Activated CD4-positive, alpha-beta T cell treated with anti-CD3 and anti-CD28 coated beads, Interleukin-2, amount 50 U/mL, for 4 hours (primary cell): ENCODE results near the gene AQP1.

Experiments
- DNase-seq, 2 experiments: peaks; one replicate each; pipeline ENCODE4 v3.0.0-alpha.2; 2020

AQP1 gene

DNA sequence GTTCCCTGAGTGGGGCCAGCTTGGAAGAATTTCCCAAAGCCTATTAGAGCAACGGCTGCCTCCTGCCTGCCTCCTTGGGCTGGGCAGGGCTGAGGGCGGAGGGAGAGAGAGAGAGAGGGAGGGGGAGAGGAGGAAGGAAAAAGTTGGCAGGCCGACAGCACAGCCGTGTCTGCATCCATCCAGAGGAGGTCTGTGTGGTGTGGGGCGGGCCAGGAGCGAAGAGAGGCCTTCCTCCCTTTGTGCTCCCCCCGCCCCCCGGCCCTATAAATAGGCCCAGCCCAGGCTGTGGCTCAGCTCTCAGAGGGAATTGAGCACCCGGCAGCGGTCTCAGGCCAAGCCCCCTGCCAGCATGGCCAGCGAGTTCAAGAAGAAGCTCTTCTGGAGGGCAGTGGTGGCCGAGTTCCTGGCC, at the start of gene AQP1:
Gene AQP1 (plus strand): TSS at position 293 of the 409 bp plus-strand sequence. CDS start 57 bp downstream, at position 350.
- DNase-seq, result no peak

DNA sequence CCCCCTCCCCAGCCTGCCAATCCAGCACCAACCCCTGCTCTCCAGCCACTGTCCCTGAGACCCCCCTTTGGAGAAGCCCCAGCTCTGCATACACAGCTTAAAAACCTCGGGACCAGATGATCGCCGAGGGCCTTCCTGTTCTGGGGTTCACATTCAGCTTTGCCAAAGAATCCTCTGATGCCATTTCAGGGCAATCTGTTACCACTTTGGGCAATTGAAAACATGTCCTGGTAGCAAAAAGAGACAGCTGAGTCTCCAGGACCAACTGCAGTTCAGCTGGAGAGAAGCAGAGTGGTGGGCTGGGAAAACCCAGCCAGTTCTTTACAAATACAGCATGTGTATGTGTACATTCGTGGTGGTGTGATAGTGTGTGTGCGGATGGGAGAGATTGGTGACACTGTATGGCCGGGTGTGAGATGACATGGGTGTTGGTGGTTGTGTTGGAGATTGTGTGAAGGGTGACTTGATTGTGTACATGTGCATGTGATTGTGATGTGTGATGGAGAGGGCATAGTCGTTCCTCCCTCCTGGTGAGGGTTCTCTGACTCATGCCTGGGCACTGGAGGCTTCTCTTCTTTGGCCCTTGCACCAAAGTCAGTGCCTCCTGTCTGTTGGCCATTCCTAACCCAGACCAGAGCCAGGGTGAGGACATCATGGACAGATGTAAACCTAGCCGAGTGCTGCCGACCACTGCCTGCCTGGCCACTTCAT, 48.5 kb upstream of the AQP1 start:
- DNase-seq, result no peak

DNA sequence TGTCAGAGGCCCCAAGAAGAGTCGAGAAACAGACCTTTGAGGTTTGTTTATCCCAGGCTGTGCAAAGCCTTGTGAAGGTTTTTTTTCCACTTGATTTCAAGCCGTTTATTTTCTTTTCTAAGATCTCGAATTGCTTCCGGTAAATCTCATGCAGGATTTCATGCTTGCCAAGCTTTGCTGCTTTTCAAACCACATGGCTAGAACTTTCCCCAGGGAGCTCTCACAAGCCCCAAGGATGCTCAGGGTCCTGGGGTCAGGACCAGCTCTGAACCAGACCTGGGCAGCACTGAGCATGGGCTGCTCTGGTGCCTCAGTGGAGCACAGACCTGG, 48.0 kb upstream of the AQP1 start:
- no peak for DNase-seq

DNA sequence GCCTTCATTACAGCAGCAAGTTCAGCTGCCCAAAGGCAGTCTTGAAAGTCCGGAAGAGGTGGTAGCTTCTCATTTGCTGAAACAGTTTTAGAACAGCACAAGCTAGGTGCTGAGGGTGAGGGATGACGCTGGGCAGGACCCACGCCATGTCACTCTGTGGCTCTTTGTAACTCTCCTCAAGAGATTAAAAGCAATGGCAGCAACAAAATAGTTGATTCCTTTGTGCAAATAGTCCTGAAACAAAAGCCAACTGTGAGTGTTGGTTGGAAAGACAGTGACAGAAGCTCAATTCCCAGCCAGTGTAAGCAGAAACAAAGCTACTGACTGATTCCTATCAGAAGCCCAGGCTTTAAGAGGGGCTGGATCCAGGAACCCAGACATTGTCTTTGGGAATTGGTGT, 47.6 kb upstream of the AQP1 start:
- DNase-seq, result no peak

DNA sequence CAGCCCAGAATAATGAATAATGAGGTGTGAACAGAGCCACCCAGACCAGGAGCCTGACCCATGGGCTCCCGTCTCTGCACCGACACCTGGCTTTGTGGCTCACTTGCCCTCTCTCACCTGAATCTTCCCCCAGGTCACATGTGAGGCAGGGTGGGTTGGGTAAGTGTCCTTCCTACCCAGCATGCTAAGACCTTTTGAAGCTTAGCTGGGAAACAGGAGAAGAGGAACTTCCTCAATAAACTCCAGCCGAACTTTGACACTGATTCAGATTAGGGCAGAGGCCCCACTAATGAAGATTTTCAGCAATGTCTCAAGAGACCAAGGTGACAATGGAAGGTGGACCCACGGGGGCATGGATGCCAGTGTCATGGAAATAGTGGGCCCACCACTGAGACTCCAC, 46.6 kb upstream of the AQP1 start:
- no peak for DNase-seq

DNA sequence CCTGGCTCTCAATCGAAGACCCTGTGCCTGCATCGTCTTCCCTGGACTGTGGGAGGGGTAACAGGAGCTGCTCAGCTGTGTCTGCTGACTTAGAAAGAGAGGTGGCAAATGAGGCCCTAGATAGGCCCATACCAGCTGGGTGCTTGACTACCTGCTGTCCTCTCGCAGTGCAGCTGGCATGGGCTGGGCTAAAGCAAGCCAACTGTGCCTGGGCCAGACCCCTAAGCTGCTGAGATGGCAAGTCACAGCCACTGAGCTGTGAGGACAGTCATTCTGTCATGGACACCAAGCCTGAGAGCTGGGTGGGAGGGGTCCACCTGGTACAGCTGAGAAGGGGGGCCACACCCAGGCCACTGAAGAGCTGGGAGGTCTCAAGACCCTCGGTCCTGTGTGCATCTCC, 45.8 kb upstream of the AQP1 start:
- no peak for DNase-seq

DNA sequence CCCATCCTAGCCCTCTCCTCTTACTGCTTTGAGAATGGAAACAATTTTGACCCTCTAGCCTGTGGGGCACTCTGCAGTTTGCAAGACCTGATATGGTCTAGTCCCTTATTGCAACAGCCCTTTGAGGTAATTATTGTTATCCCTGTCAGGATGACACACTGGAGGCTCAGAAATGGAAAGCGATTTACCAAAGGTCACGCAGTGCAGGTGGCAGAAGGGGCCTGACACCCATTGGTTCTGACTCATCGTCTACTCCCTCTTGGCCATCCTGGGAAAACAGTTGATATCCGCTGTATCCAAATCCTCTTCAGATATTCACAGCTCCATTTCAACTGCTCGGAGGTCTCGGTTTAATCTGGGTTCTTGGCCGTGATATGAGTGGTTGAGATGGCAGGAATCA, 44.7 kb upstream of the AQP1 start:
- no peak for DNase-seq

DNA sequence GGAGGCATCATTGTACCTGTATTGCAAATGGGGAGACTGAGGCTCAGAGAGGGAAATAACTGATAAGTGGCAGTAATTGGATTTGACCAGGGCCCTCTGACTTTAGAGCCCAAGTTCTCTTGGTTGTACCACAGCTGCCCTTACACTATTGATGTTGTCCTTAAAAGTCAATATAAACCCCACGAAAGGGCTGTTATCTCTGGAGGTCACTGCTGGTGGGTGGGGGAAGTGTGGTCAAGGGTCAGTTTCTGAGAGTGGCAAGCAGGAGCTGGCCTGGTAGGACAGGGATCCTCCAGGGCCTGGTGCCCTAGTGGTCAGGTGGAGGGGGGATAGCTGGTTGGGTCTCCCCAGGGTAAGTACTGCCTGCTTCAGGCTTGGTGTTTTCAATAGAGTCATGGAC, 44.2 kb upstream of the AQP1 start:
- DNase-seq, result no peak

DNA sequence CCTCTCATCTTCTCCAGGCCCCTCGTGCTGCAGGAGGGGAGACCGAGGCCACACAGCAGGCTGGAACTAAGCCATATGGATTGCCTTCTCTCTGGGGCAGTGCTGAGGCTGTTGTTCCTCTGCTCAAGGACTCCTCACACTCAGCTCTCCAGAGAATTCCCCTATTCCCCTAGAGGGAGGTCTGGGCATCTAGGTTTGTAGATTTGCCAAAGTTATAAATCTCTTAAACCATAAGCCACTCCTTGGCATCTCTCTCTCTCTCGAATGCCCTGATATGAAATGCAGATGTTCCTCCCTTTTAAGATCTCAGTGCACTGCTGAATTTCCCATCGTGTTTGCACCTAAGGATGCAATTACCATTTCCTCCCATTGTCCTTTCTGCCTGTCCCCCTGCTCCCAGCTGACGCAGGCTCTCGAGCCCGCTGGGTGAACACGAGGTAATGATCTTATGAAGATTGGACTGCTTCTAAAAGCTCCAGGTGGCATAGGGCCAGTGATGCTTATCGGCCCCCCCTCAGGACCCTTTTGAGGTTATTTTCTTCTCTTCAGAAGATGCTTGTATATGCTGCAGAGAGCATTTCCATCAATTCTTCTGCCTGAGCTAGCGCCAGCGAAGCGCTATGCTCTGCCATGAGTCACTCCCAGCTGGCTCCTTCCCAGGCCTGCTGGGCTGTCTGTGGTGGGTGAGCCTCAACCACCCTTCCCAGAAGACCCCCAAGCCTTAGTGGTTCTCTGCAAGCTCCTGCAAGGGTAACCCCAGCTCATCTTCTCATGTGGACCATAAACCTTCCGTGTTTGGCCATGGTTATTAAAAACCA, 41.6 kb upstream of the AQP1 start:
- DNase-seq, result no peak

DNA sequence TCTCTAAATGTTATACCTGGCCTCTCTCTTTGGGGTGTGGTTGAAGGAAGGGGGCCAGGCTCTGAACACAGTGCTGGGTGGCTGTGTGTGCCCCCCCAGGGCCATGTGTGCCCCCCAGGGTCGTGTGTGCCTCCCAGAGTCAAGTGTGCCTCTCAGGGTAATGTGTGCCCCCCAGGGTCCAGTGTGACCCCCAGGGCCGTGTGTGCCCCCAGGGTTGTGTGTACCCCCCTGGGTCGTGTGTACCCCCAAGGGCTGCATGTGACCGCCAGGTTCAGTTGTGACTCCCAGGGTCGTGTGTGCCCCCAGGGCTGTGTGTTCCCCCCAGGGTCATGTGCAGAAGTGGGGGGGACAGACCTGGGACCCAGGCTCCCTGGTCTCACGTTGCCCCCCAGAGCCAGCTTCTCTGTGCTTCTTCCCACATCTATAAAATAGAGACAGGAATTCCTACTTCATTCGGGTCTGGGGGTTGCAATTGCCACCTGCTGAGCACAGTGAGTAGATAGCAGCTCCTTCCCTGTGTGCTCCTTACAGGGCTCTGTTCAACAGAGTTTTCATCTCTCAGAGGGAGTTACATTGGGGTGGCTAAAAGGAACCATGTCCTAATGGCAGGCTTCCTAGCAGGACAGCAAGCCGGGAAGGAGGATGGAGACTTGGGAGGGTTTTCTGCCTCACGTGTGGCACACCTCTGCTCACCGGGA, 40.7 kb upstream of the AQP1 start:
- no peak for DNase-seq

DNA sequence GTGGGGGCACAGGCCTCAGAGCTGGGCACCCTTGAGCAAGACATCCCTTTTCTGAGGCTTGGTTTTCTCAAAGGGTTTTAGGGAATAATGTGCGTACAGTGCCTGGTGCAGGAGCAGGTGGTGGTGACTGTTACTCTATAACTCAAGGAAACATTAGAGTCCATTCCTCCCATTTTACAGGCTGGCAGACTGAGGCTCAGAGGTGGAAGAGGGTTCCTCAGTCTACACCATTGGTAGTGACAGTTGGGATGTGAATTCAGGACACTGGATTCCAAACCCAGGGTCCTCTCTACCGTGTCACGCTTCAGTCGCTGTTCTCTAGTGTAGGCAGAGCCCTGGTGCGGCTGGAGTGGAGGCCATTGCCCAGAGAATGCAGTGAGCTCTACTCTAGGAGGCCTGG, 40.0 kb upstream of the AQP1 start:
- no peak for DNase-seq

DNA sequence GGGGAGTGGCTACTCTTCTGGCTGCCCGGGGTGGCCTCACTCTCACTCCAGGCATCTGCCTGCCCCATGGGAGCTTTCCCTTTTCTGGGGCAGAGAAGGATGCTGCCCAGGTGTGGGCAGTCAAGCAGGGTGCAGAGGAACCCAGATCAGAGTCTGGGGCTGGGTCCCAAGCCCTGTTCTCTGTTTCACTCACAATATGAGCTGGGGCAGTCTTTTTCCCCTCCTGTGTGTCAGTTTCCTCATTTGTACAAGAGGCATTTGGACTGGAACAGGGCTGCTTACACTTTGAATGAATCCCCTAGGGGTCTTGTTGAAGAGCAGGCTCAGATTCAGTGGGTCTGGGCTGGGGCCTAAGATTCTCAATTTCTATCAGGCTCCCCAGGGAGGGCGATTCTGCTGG, 38.4 kb upstream of the AQP1 start:
- DNase-seq, result no peak

DNA sequence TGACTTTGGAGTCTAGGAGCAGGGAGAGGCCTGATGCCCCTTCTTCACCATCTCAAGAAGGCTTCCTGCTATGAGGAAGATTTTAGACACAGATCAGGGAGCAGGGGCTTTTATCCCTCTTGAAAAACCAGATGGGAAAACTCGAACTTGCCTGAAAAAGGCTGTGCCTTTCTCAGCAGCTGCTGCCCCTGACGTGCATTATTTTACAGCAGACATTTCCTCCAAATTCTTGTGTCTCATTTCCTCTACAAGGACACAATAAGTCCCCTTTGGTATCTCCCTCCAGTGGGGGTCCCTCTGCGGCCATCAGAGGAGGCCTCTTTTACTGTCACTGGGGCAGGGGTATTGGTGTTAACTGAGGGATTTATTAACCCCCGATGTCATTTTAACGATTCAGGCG, 38.0 kb upstream of the AQP1 start:
- DNase-seq, result no peak

DNA sequence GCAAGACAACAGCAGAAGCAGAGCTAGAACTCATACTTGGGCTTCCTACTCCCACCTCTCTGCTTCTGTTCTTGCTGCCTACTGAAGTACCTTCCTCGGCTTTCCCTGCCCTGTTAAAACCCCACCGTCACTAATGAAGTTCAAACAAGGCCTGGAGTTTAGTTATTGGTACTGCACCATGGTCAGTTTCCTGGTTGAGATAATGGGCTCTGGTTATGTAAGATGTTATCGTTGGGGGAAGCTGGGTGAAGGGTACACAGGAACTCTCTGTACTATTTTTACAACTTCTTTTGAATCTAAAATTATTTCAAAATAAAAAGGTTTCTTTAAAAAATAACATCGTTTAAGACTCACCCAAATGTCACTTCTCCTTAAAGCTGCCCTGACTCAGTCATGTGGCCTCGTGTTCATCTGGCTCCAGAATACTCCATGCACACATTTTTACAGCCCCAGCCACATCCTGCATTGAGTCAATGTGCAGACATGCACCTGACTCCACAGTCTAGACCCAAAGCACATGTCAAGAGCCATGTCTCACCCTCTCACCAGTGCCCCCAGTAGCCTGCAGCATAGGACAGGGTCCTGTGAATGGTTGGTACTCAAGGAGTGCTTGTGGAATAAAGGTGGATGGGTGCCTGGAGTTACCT, 36.9 kb upstream of the AQP1 start:
- no peak for DNase-seq

DNA sequence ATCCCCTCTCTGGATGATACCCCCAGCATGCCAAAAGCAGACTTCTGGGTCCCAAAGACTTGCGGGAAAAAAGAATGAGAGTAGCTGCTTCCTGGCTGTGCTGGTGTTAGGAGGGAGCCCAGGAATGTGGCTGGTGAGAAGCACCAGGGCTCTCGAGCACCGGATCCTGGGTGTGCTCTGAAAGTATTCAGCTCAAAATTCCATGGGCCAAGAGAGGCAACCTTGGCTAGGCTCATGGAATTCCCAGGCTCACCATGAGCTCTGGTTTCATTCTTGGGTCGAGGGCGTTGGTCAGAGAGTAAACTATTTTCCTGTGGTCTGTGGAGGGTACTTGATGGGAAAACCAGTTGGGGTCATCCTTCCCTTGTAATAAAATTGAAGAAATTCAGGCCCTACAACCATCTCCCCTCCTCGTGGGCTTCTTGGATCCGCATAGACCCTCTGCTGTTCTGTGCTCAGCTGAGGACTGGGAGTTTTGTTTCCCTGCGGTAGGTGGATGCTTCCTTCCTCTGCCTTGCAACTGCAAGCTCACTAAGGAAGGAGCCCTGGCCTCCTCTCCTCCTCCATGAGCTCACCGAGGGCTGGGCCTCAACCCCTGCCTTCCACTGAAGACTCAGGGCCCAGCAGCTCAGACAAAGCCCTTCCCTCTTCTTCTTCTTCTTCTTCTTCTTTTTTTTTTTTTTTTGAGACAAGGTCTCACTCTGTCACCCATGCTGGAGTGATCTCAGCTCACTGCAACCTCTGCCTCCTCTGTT, 34.5 kb upstream of the AQP1 start:
- DNase-seq, result no peak

DNA sequence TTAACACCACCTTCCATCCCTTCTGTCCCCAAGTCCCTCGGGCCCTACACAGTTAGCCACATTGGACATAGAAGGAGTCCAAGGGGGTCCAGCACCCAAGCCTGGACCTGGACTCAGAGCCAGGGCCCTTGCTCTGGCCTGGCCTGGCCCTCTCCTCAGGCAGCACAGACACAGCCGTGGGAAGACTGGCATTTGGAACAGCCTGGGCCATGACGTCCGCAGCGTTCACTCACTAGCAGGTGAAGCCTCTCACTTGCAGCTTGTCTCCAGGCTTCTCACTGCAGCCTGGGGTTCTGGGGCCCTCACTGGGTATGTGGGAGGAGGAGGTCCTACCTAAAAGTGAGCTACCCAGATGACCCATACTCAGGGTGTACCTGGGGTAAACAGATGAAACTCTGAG, 33.7 kb upstream of the AQP1 start:
- no peak for DNase-seq

DNA sequence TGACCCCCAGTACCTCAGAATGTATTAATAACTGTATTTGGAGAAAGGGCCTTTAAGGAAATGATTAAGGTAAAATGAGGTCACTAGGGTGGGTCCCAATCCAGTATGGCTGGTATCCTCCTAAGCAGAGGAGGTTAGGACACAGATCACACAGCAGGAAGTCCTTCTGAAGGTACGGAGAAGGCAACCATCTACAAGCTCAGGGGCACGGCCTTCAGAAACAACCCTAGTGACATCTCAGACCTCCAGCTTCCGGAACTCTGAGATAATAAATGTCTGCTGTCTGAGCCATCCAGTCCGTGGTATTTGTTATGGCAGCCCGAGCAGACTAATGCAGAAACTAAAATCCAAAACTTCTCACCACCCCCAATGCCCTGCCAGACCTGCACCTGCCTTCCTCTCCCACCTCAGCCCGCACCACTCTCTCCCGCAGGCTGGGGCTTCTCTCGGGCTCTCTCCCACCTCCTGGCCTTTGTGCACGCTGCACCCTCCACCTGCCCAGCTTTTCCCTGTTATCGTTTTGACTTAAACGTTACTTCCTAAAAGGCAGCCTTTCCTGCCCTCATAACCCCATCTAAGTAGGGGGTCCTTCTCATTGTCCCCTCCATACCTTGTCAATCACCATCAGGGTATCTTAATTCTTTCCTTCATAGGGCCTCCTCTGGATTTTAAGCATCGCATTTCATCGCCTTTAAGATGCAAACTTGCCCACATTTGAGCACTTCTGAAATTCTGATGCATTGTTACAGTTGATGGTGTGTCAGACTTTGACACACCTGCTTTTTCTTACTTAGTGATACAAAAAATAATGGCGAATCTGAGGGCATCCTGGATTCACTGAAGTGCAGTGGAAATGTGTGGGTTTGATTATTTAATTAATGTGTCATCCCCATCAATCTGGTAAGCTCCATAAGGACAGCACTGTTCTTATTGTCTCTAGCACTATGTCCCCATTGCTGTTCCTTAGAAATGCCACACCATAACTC, 32.2 kb upstream of the AQP1 start:
- DNase-seq, result no peak

DNA sequence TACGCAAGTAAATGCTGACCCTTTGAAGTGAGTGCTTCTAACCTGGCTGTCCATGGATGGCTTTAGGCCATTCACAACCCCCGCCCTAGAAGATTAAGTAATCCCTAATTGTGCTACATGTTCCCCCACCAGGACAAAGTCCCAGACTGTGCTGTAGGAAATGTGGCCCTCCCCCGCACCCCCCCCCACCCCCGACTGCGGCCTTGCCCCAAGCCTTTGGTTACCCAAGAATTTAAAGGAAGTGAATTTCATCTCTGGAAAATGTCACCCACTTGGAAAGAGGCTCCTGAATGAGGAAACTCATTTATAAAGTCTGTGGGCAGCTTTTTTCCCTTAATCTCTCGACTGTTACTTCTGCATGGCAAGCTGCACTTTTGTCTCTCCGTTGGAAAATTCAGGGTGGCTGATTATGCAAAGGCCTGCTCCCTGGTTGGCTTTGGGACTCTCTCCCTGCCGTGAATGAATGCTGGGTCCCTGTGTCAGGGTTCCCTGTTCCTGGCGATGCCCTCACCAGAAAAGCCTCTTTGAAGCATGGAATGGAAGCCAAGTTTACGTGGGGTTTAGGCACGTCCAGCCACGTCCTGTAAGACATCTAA, 31.4 kb upstream of the AQP1 start:
- no peak for DNase-seq

DNA sequence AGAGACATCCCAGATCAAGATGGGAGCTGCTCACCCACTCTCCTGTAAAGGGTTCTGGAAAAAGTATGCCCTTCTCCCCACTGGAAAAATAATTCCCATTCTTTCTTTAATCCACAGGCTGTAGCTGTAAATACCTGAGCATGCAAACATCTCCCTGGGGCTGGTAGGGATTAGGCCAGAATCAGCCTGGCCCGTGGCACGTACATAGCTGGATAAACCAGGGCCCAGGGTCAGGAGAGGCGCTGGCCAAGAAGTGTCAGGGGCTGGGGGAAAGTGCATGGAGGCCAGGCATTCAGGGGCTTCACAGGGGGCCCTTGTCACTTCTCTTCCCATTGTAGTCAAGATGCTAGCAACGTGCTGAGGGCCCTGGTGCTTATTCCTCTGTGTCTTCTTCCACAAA, 30.7 kb upstream of the AQP1 start:
- no peak for DNase-seq

DNA sequence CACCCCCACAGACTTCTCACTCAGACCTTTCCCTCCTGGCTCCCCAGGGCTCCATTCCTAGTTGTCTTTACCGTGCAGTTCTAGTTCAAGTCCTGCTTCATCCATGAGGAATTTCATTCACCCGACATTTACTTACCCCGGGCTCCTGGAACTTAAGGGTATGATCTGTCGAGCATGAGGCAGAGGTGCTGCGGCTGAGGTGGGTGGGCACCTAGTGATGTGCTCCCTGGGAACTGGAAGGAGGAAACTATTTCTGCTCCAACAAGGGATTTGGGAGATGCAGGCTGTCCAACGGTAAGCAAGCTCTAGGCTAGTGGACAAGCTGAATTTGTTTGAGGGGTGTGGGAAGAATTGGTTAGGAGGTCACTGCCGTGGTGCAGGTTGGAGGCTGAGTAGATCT, 30.2 kb upstream of the AQP1 start:
- no peak for DNase-seq

DNA sequence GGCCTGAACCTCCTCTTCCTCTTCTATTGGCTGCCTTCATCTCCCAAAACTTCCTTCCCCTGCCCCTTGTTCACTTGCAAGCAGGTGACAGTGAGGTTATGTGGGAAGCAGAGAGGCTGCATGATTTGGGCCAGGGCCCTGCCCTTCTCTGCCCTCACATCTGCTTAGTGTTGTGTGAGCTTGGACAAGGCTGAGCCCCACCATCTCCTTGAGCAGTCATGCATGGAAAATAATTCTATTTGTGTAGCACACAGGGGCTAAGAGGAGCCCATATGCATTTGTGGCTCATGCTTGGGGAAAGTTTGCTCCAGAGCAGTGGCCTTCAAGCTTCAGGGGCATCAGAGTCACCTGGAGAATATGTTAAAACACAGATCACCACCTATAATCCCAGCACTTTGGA, 26.8 kb upstream of the AQP1 start:
- DNase-seq, result no peak
